ENCODE measurements around the gene CCDC93.

- TF ChIP-seq CTCF (IDR thresholded peaks at IDR 0.05; ENCODE audit: low read depth, low read length) (no peak), EZH2phosphoT487 (IDR thresholded peaks at IDR 0.05; ENCODE audit: low read depth) (no peak)
Observed at GRCh38 chr2:118040891-118041290, 27.0 kb upstream of the CCDC93 start.

All from OCI-LY3 (cell line).